ENCODE results near the gene KCNH3. TPM values are rescaled to one million over a fixed set of nuclear protein-coding genes. Genes with fewer than 3 reads are reported as not detected.
A peak's percentile ranks its signal among the peaks of the same experiment; 100 is the strongest.

Gene KCNH3
- total RNA-seq, 1 experiment from 2014 or later: 0.59 TPM

- Mint-ChIP-seq H3K9me3 (ENCODE audit: low read depth, unreplicated experiment) (no peaks in the 10 kb centered on the region), H3K4me3 (ENCODE audit: low read depth, unreplicated experiment) (no peak overlapping the region), H3K27ac (ENCODE audit: unreplicated experiment) (no peak overlapping the region), H3K27me3 (ENCODE audit: unreplicated experiment) (peaks cover 16% of the 10 kb centered on the region), H3K36me3 (ENCODE audit: insufficient read depth, unreplicated experiment) (peaks cover 12% of the 10 kb centered on the region), H3K4me1 (ENCODE audit: low read depth, unreplicated experiment) (peaks cover 9% of the 10 kb centered on the region)
- no peak for TF ChIP-seq CTCF (IDR thresholded peaks at IDR 0.05; ENCODE audit: unreplicated experiment)
- intact Hi-C loops (cut with micrococcal nuclease; ENCODE audit: unreplicated experiment): no loop called here
- no TSS peak for BruUV-seq (replicated peaks)
- no peak for DNase-seq
- CTCF ChIA-PET: no interaction called here
Measured at GRCh38 chr12:49534731-49535278, 4.0 kb upstream of the KCNH3 start.

GRCh38 chr12:49535921-49536525 lies 2.8 kb upstream of the KCNH3 start:
- H3K9me3 Mint-ChIP-seq (ENCODE audit: low read depth, unreplicated experiment): no peaks in the 10 kb centered on the region
- no peak overlapping the region for H3K4me3 Mint-ChIP-seq (ENCODE audit: low read depth, unreplicated experiment)
- H3K27ac Mint-ChIP-seq (ENCODE audit: unreplicated experiment): no peak overlapping the region
- intact Hi-C loops (cut with micrococcal nuclease; ENCODE audit: unreplicated experiment): no loop called here
- CTCF ChIA-PET: no interaction called here
- no peak for DNase-seq
- H3K27me3 Mint-ChIP-seq (ENCODE audit: unreplicated experiment): peaks cover 28% of the 10 kb centered on the region
- TF ChIP-seq CTCF (IDR thresholded peaks at IDR 0.05; ENCODE audit: unreplicated experiment): no peak
- BruUV-seq (replicated peaks): no TSS peak
- H3K36me3 Mint-ChIP-seq (ENCODE audit: insufficient read depth, unreplicated experiment): peaks cover 17% of the 10 kb centered on the region
- H3K4me1 Mint-ChIP-seq (ENCODE audit: low read depth, unreplicated experiment): peaks cover 16% of the 10 kb centered on the region

- CTCF ChIA-PET: interaction anchor here (0.7 kb wide), 1 partner anchor 143 kb away, joined by 5 read pairs; no protein-coding TSS in a partner anchor
- H3K4me3 Mint-ChIP-seq (ENCODE audit: low read depth, unreplicated experiment): no peak overlapping the region
Measured at GRCh38 chr12:49536526-49537071, 2.2 kb upstream of the KCNH3 start.

GRCh38 chr12:49537231-49537751 lies 1.5 kb upstream of the KCNH3 start:
- no peak for TF ChIP-seq CTCF (IDR thresholded peaks at IDR 0.05; ENCODE audit: unreplicated experiment)
- intact Hi-C loops (cut with micrococcal nuclease; ENCODE audit: unreplicated experiment): no loop called here
- Mint-ChIP-seq H3K36me3 (ENCODE audit: insufficient read depth, unreplicated experiment) (peaks cover 17% of the 10 kb centered on the region), H3K27me3 (ENCODE audit: unreplicated experiment) (peaks cover 28% of the 10 kb centered on the region), H3K4me3 (ENCODE audit: low read depth, unreplicated experiment) (peak overlapping the region; percentile 62), H3K4me1 (ENCODE audit: low read depth, unreplicated experiment) (peaks cover 16% of the 10 kb centered on the region), H3K27ac (ENCODE audit: unreplicated experiment) (no peak overlapping the region), H3K9me3 (ENCODE audit: low read depth, unreplicated experiment) (no peaks in the 10 kb centered on the region)
- CTCF ChIA-PET: interaction anchor here (0.7 kb wide), 1 partner anchor 143 kb away, joined by 5 read pairs; no protein-coding TSS in a partner anchor
- no peak for DNase-seq
- no TSS peak for BruUV-seq (replicated peaks)

More at GRCh38 chr12:49536526-49537071, 2.2 kb upstream of the KCNH3 start:
- Mint-ChIP-seq H3K27ac (ENCODE audit: unreplicated experiment) (peak overlapping the region; percentile 62), H3K4me1 (ENCODE audit: low read depth, unreplicated experiment) (peaks cover 16% of the 10 kb centered on the region), H3K27me3 (ENCODE audit: unreplicated experiment) (peaks cover 28% of the 10 kb centered on the region), H3K36me3 (ENCODE audit: insufficient read depth, unreplicated experiment) (peaks cover 17% of the 10 kb centered on the region), H3K9me3 (ENCODE audit: low read depth, unreplicated experiment) (no peaks in the 10 kb centered on the region)
- BruUV-seq (replicated peaks): no TSS peak
- no peak for TF ChIP-seq CTCF (IDR thresholded peaks at IDR 0.05; ENCODE audit: unreplicated experiment)
- no peak for DNase-seq
- intact Hi-C loops (cut with micrococcal nuclease; ENCODE audit: unreplicated experiment): no loop called here

All from Calu3 (cell line).